T-helper 2 cell (primary cell): ENCODE data around the gene HABP2.

Experiments used
- DNase-seq, 5 experiments: peaks; one replicate each; pipeline versions ENCODE4 v3.0.0 to v3.0.0-alpha.2; 2012 to 2022

Gene HABP2

GRCh38 chr10:113560071-113560470 is 7.2 kb downstream of the HABP2 start:
- DNase-seq: no peak

GRCh38 chr10:113561214-113561613 is 8.4 kb downstream of the HABP2 start:
- no peak for DNase-seq

- no peak for DNase-seq
Measured at GRCh38 chr10:113562069-113562468, 9.2 kb downstream of the HABP2 start.

- DNase-seq: no peak
Measured at GRCh38 chr10:113562704-113563103, 9.9 kb downstream of the HABP2 start.

GRCh38 chr10:113563306-113564088 is 10.6 kb downstream of the HABP2 start:
- peak; percentile 12 to 61 (median 37) for DNase-seq

GRCh38 chr10:113565364-113565763 is 12.5 kb downstream of the HABP2 start:
- no peak for DNase-seq

- DNase-seq: no peak
Measured at GRCh38 chr10:113566888-113567287, 14.0 kb downstream of the HABP2 start.

- no peak for DNase-seq
Measured at GRCh38 chr10:113569576-113569975, 16.7 kb downstream of the HABP2 start.

- no peak for DNase-seq
Measured at GRCh38 chr10:113572520-113573290, 19.9 kb downstream of the HABP2 start.

GRCh38 chr10:113573368-113573767 is 20.5 kb downstream of the HABP2 start:
- DNase-seq: no peak

- DNase-seq: no peak
Measured at GRCh38 chr10:113576852-113577251, 24.0 kb downstream of the HABP2 start.

- DNase-seq: no peak
Measured at GRCh38 chr10:113578773-113579172, 25.9 kb downstream of the HABP2 start.

- DNase-seq: no peak
Measured at GRCh38 chr10:113581092-113581491, 28.2 kb downstream of the HABP2 start.

GRCh38 chr10:113583571-113583970 is 30.7 kb downstream of the HABP2 start:
- no peak for DNase-seq

GRCh38 chr10:113585949-113586348 is 33.1 kb downstream of the HABP2 start:
- peak in 1 of 5 experiments; percentile 2 for DNase-seq

- DNase-seq: no peak
Measured at GRCh38 chr10:113589201-113589770, 36.4 kb downstream of the HABP2 start.

GRCh38 chr10:113590581-113590980 is 37.7 kb downstream of the HABP2 start:
- DNase-seq: no peak

GRCh38 chr10:113592380-113592779 is 39.5 kb downstream of the HABP2 start:
- no peak for DNase-seq

GRCh38 chr10:113594652-113595051 is 41.8 kb downstream of the HABP2 start:
- DNase-seq: no peak

GRCh38 chr10:113600569-113600968 is 47.7 kb downstream of the HABP2 start:
- peak in 1 of 5 experiments; percentile 35 for DNase-seq

- DNase-seq: no peak
Measured at GRCh38 chr10:113603057-113603777, 50.4 kb downstream of the HABP2 start.

- no peak for DNase-seq
Measured at GRCh38 chr10:113604572-113604971, 51.7 kb downstream of the HABP2 start.
